GM21360 (cell line): ENCODE data around the gene CYP8B1.
A peak's percentile ranks its signal among the peaks of the same experiment; 100 is the strongest.

Experiments used
- ATAC-seq: cut with Tn5 transposase; IDR thresholded peaks from one replicate; pipeline ENCODE4 v1.9.1; 2021; ENCODE audit warnings: mild to moderate bottlenecking, moderate library complexity; ENCODE audit not compliant: unreplicated experiment

CYP8B1 gene

GRCh38 chr3:42853739-42854302, 21.9 kb downstream of the CYP8B1 start:
- no peak for ATAC-seq

- ATAC-seq, result no peak
Observed at GRCh38 chr3:42853056-42853455, 22.6 kb downstream of the CYP8B1 start.

- ATAC-seq, result no peak
Observed at GRCh38 chr3:42852441-42852840, 23.2 kb downstream of the CYP8B1 start.

GRCh38 chr3:42851228-42851834, 24.3 kb downstream of the CYP8B1 start:
- ATAC-seq, result no peak

- no peak for ATAC-seq
Observed at GRCh38 chr3:42850263-42850662, 25.4 kb downstream of the CYP8B1 start.

- no peak for ATAC-seq
Observed at GRCh38 chr3:42849017-42849416, 26.7 kb downstream of the CYP8B1 start.

GRCh38 chr3:42847731-42848130, 27.9 kb downstream of the CYP8B1 start:
- no peak for ATAC-seq

- no peak for ATAC-seq
Observed at GRCh38 chr3:42846685-42847522, 28.8 kb downstream of the CYP8B1 start.

GRCh38 chr3:42844815-42845214, 30.9 kb downstream of the CYP8B1 start:
- no peak for ATAC-seq

GRCh38 chr3:42844412-42844713, 31.3 kb downstream of the CYP8B1 start:
- no peak for ATAC-seq

GRCh38 chr3:42843713-42844411, 31.8 kb downstream of the CYP8B1 start:
- no peak for ATAC-seq

- ATAC-seq, result no peak
Observed at GRCh38 chr3:42841332-42841731, 34.3 kb downstream of the CYP8B1 start.

GRCh38 chr3:42839616-42840015, 36.1 kb downstream of the CYP8B1 start:
- ATAC-seq, result peak; percentile 91

- no peak for ATAC-seq
Observed at GRCh38 chr3:42838571-42838970, 37.1 kb downstream of the CYP8B1 start.

- ATAC-seq, result no peak
Observed at GRCh38 chr3:42836150-42837123, 39.2 kb downstream of the CYP8B1 start.

- ATAC-seq, result no peak
Observed at GRCh38 chr3:42831321-42831713, 44.4 kb downstream of the CYP8B1 start.

GRCh38 chr3:42830437-42831320, 45.0 kb downstream of the CYP8B1 start:
- ATAC-seq, result no peak

GRCh38 chr3:42829628-42830436, 45.8 kb downstream of the CYP8B1 start:
- ATAC-seq, result no peak
